ENCODE results near the gene PADI3. TPM values are rescaled to one million over a fixed set of nuclear protein-coding genes. Genes with fewer than 3 reads are reported as not detected.

The PADI3 gene
- total and polyA plus RNA-seq, 2 of the 4 experiments (the other 2 are of a cell fraction): not detected

- no peak overlapping the region for H3K4me3 ChIP-seq (ENCODE audit: insufficient read depth, low read depth, low read length)
- no peak overlapping the region for H3K56ac ChIP-seq (ENCODE audit: extremely low read depth, insufficient read depth, low read length)
- no peak overlapping the region for H2BK15ac ChIP-seq (ENCODE audit: low read depth, low read length)
- no peak overlapping the region for H3K4me2 ChIP-seq (ENCODE audit: low read depth, low read length)
- no peak overlapping the region for H2BK5ac ChIP-seq (ENCODE audit: low read depth, low read length, poor library complexity, severe bottlenecking)
- H2AK5ac ChIP-seq (ENCODE audit: low read depth, low read length): no peak overlapping the region
- H3K9me1 ChIP-seq (ENCODE audit: insufficient read depth, low read length): no peaks in the 10 kb centered on the region
- 0 out of 2 replicates have a peak, but pooled peaks cover 3% of the 10 kb centered on the region for H4K20me1 ChIP-seq (ENCODE audit: insufficient read depth, low read length)
- intact Hi-C loops (cut with micrococcal nuclease): no loop called here
- no peak overlapping the region for H3K9ac ChIP-seq (ENCODE audit: low read depth, low read length)
- no TSS peak for BruUV-seq (replicated peaks)
- no peaks in the 10 kb centered on the region for H3K79me1 ChIP-seq (ENCODE audit: low read depth in 1 of 2, low read length in 2 of 2)
- no peak overlapping the region for H2AK9ac ChIP-seq (replicated peaks; ENCODE audit: low read depth, low read length, poor library complexity)
- no peaks in the 10 kb centered on the region for H3K36me3 ChIP-seq (ENCODE audit: control insufficient read depth, insufficient read depth, low read length)
- no peak overlapping the region for H2AFZ ChIP-seq (replicated peaks; ENCODE audit: low read length, poor library complexity)
- H3K14ac ChIP-seq (replicated peaks; ENCODE audit: low read depth, low read length): no peak overlapping the region
- TF ChIP-seq RAD21 (IDR thresholded peaks at IDR 0.05; ENCODE audit: low read length) (no peak), CHD1 (IDR thresholded peaks at IDR 0.05; ENCODE audit: low read depth, low read length) (no peak), NFE2L2 (IDR thresholded peaks at IDR 0.05; ENCODE audit: low read depth, low read length) (no peak), SMC3 (IDR thresholded peaks at IDR 0.05; ENCODE audit: low read depth, low read length) (no peak), MXI1 (IDR thresholded peaks at IDR 0.05; ENCODE audit: borderline replicate concordance, low read depth, low read length) (no peak), FOS (IDR thresholded peaks at IDR 0.05; ENCODE audit: low read depth, low read length) (no peak), RCOR1 (IDR thresholded peaks at IDR 0.05; ENCODE audit: insufficient replicate concordance, low read length) (no peak), CEBPB (IDR thresholded peaks at IDR 0.05; ENCODE audit: low read depth, low read length) (no peak), MAZ (IDR thresholded peaks at IDR 0.05; ENCODE audit: borderline replicate concordance, low read depth, low read length) (no peak)
- TF ChIP-seq, protein P1, sequence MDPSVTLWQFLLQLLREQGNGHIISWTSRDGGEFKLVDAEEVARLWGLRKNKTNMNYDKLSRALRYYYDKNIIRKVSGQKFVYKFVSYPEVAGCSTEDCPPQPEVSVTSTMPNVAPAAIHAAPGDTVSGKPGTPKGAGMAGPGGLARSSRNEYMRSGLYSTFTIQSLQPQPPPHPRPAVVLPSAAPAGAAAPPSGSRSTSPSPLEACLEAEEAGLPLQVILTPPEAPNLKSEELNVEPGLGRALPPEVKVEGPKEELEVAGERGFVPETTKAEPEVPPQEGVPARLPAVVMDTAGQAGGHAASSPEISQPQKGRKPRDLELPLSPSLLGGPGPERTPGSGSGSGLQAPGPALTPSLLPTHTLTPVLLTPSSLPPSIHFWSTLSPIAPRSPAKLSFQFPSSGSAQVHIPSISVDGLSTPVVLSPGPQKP (IDR thresholded peaks at IDR 0.05; ENCODE audit: borderline replicate concordance, low read depth, low read length): no peak
- H3K23ac ChIP-seq (ENCODE audit: low read depth, low read length): no peak overlapping the region
- in situ Hi-C loops (cut with MboI; ENCODE audit: low sequenced_read_pairs): no loop called here
- H3K4ac ChIP-seq (ENCODE audit: low read depth, low read length): no peak overlapping the region
- no peak overlapping the region for H3K18ac ChIP-seq (ENCODE audit: low read depth, low read length)
- H4K5ac ChIP-seq (ENCODE audit: low read depth, low read length): no peak overlapping the region
- H3K27ac ChIP-seq (ENCODE audit: insufficient read depth, low read length): no peak overlapping the region
- DNase-seq: no peak
- H2BK120ac ChIP-seq (ENCODE audit: low read depth, low read length): no peak overlapping the region
- ATAC-seq (ENCODE audit: low read depth): no peak
- H3K27me3 ChIP-seq (ENCODE audit: control insufficient read depth, insufficient read depth, low read length): peaks cover 28% of the 10 kb centered on the region
- H4K8ac ChIP-seq (ENCODE audit: low read depth in 2 of 2, low read length in 2 of 2): no peak overlapping the region
- dilution Hi-C loops (cut with HindIII; ENCODE audit: low sequenced_read_pairs, unreplicated experiment): no loop called here
- no peaks in the 10 kb centered on the region for H3K4me1 ChIP-seq (ENCODE audit: control insufficient read depth, insufficient read depth, low read length)
- no peak overlapping the region for H4K91ac ChIP-seq (ENCODE audit: insufficient read depth, low read depth, low read length)
- ChIA-PET CTCF (no interaction called here), POLR2A (ENCODE audit: unreplicated experiment) (no interaction called here)
- H3K9me3 ChIP-seq (ENCODE audit: control insufficient read depth, insufficient read depth, low read length): no peaks in the 10 kb centered on the region
- WGBS, 2 experiments (ENCODE audit: extremely low coverage in 2 of 2, insufficient read length in 1 of 2): no CpG with 5 or more reads among the region's 1 CpG
- no peak overlapping the region for H2BK20ac ChIP-seq (ENCODE audit: low read depth, low read length)
These were observed 5.6 kb upstream of the PADI3 start for GRCh38 chr1:17243274-17243673.
